A673 (cell line): ENCODE data around the gene VCX3B. TPM values are rescaled to one million over a fixed set of nuclear protein-coding genes. Genes with fewer than 3 reads are reported as not detected.
"Not testable (repeated sequence)": the region's sequence is repeated elsewhere in the genome, so short reads cannot be mapped to it uniquely, and the experiment has no call there.

Experiments
- Bru-seq: library from RNA; stranded (reverse); fragments of 400-500 nt; gene quantifications from one replicate; lab custom pipeline; 2021; lab: Mats Ljungman, UMichigan
- BruChase-seq, 2 experiments: library from RNA; stranded (reverse); fragments of 400-500 nt; gene quantifications; one replicate each; lab custom pipeline; 2021; lab: Mats Ljungman, UMichigan
- BruUV-seq: library from RNA; stranded (reverse); fragments of 400-500 nt; replicated peaks from 2 replicates; lab custom pipeline; 2021; lab: Mats Ljungman, UMichigan
- CTCF ChIA-PET: fragments of 300-600 bp; sonication (Branson Sonifier 250); formaldehyde crosslinking; loops from one replicate; lab custom pipeline; 2022; ENCODE audit warnings: antibody characterized with exemption; lab: Charles Lee
- POLR2A ChIA-PET: fragments of 300-600 bp; sonication (Branson Sonifier 250); formaldehyde crosslinking; loops from one replicate; lab custom pipeline; 2022; ENCODE audit warnings: antibody characterized with exemption; ENCODE audit not compliant: low non-redundant PET; lab: Charles Lee
- DNase-seq: peaks from one replicate; pipeline ENCODE4 v3.0.0-alpha.2; 2015; ENCODE audit warnings: low spot score
- H3K27ac ChIP-seq: fragments of 200-600 bp; sonication (generic); 2 replicates; pipeline ENCODE4 v1.5.1; 2016; ENCODE audit warnings: mixed run types, low read depth, mild to moderate bottlenecking, mixed read lengths, antibody characterized with exemption, low read length; ENCODE audit not compliant: poor library complexity, severe bottlenecking
- H3K27me3 ChIP-seq: fragments of 200-600 bp; sonication (generic); replicated peaks from 2 replicates; pipeline ENCODE4 v1.6.1; 2017; ENCODE audit warnings: mixed run types, low read depth, mild to moderate bottlenecking, mixed read lengths, antibody characterized with exemption, low read length; ENCODE audit not compliant: insufficient read depth, poor library complexity
- H3K36me3 ChIP-seq: fragments of 200-600 bp; sonication (generic); 2 replicates; pipeline ENCODE4 v1.6.1; 2016; ENCODE audit warnings: mixed run types, mild to moderate bottlenecking, mixed read lengths, antibody characterized with exemption, low read length; ENCODE audit not compliant: insufficient read depth, poor library complexity, severe bottlenecking
- H3K4me1 ChIP-seq: fragments of 200-600 bp; sonication (generic); 2 replicates; pipeline ENCODE4 v1.6.1; 2017; ENCODE audit warnings: mixed run types, mild to moderate bottlenecking, mixed read lengths, antibody characterized with exemption, low read length; ENCODE audit not compliant: insufficient read depth, poor library complexity, severe bottlenecking
- H3K4me3 ChIP-seq: fragments of 200-600 bp; sonication (generic); 2 replicates; pipeline ENCODE4 v1.5.1; 2016; ENCODE audit warnings: low read depth, mixed run types, mild to moderate bottlenecking, mixed read lengths, low read length; ENCODE audit not compliant: poor library complexity, severe bottlenecking
- H3K9me3 ChIP-seq: fragments of 200-600 bp; sonication (generic); 2 replicates; pipeline ENCODE4 v1.6.1; 2016; ENCODE audit warnings: mixed run types, low read depth, mild to moderate bottlenecking, mixed read lengths, antibody characterized with exemption, low read length; ENCODE audit not compliant: poor library complexity, severe bottlenecking
- EZH2 ChIP-seq: fragments of 200-600 bp; sonication (generic); IDR thresholded peaks from 2 replicates; pipeline ENCODE4 v1.6.1; 2017; ENCODE audit warnings: borderline replicate concordance, low read depth, mild to moderate bottlenecking, mixed read lengths, antibody characterized with exemption, low read length; ENCODE audit not compliant: poor library complexity, severe bottlenecking
- intact Hi-C: fragments of 100-400 bp; cut with micrococcal nuclease; formaldehyde crosslinking; loops from one replicate; pipeline ENCODE4 v1.10.0; 2022; ENCODE audit not compliant: unreplicated experiment
- long read RNA-seq: library from polyadenylated mRNA; stranded (forward); transcript quantifications from one replicate; pipeline ENCODE4 v2.0.0, GENCODE V29; 2022
- total RNA-seq: library from RNA; stranded (reverse); gene quantifications from 2 replicates; pipeline ENCODE4 v1.2.3, GENCODE V29; 2021
- TF ChIP-seq, protein P1 (sequence below): fragments of 300-800, 200-600 bp; sonication (generic); conservative IDR thresholded peaks from 2 replicates; pipeline ENCODE4 v1.5.1; 2017; ENCODE audit warnings: low read depth, mild to moderate bottlenecking, antibody characterized with exemption, low read length, moderate library complexity, mixed read lengths

The VCX3B gene
- total RNA-seq = 0.39 TPM in 1 of 2 replicates, not detected in the other
- Bru-seq, nascent RNA = not detected
- BruChase-seq, experiment 1, labeled RNA remaining after a 2-hour chase = not detected
- BruChase-seq, experiment 2, labeled RNA remaining after a 6-hour chase = percentile 36 among the genes with signal in this experiment
- long read RNA-seq = 0 reads

DNA sequence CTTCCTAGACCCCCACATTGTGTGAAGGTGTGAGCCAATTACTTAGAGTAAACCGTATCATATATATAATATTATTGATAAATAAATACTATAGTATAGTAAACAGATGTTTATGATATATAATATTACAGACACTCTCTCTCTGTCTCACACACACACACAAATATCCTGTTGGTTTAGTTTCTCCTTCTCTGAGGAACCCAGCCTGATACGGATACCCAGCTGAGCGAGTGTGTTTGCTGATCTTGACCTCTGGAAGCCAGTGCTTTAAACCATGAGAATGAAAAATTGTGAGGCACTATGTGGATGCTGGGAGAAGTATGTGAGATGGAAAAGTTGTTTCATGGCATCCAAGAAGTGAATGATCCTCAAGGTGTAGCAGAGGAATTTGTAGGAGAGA lies at the start of gene VCX3B:
Gene VCX3B, plus strand, starts transcription at position 301 of the 400 bp plus-strand sequence. CDS start 621 bp downstream, outside the sequence.
- H3K27ac ChIP-seq, H3K4me3 ChIP-seq, DNase-seq, H3K27me3 ChIP-seq, H3K9me3 ChIP-seq, H3K4me1 ChIP-seq, BruUV-seq, POLR2A ChIA-PET, intact Hi-C loops, CTCF ChIA-PET, H3K36me3 ChIP-seq: not testable (repeated sequence)

DNA sequence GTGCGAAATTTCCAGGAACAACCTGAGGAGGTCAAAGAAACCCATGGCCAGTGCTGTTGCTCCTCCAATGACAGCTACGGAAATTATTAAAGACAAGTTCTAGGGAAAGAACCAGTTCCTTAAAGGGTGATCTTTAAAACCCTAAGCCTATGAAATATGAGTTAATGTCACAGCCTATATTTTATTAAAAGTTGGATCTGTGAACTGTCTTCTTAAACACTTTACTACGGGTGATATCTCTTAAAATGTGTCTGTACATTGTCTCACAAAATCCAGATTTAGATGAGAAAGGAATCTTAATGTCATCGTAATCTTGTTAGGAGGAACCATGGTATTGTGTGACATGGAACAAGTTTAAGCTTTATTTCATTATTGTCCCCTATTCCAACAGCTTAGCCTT lies 46.3 kb upstream of the VCX3B start:
- Histone ChIP-seq H3K4me3 (no peak overlapping the region), H3K9me3 (peaks cover 2% of the 10 kb centered on the region), H3K27me3 (no peaks in the 10 kb centered on the region), H3K27ac (no peak overlapping the region), H3K36me3 (no peaks in the 10 kb centered on the region), H3K4me1 (no peaks in the 10 kb centered on the region)
- BruUV-seq = no TSS peak
- ChIA-PET CTCF (no interaction called here), POLR2A (no interaction called here)
- TF ChIP-seq, protein P1, sequence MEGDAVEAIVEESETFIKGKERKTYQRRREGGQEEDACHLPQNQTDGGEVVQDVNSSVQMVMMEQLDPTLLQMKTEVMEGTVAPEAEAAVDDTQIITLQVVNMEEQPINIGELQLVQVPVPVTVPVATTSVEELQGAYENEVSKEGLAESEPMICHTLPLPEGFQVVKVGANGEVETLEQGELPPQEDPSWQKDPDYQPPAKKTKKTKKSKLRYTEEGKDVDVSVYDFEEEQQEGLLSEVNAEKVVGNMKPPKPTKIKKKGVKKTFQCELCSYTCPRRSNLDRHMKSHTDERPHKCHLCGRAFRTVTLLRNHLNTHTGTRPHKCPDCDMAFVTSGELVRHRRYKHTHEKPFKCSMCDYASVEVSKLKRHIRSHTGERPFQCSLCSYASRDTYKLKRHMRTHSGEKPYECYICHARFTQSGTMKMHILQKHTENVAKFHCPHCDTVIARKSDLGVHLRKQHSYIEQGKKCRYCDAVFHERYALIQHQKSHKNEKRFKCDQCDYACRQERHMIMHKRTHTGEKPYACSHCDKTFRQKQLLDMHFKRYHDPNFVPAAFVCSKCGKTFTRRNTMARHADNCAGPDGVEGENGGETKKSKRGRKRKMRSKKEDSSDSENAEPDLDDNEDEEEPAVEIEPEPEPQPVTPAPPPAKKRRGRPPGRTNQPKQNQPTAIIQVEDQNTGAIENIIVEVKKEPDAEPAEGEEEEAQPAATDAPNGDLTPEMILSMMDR = no peak
- no peak for TF ChIP-seq EZH2
- no peak for DNase-seq
- intact Hi-C loops = no loop called here

GRCh38 chrX:8424912-8425311 lies 39.7 kb upstream of the VCX3B start:
- Histone ChIP-seq H3K4me3 (no peak overlapping the region), H3K27me3 (no peaks in the 10 kb centered on the region), H3K36me3 (no peaks in the 10 kb centered on the region), H3K9me3 (peaks cover 2% of the 10 kb centered on the region), H3K27ac (no peak overlapping the region), H3K4me1 (no peaks in the 10 kb centered on the region)
- ChIA-PET CTCF (no interaction called here), POLR2A (no interaction called here)
- no peak for DNase-seq
- intact Hi-C loops = no loop called here
- TF ChIP-seq EZH2 = no peak
- TF ChIP-seq, protein P1 = no peak
- no TSS peak for BruUV-seq

DNA sequence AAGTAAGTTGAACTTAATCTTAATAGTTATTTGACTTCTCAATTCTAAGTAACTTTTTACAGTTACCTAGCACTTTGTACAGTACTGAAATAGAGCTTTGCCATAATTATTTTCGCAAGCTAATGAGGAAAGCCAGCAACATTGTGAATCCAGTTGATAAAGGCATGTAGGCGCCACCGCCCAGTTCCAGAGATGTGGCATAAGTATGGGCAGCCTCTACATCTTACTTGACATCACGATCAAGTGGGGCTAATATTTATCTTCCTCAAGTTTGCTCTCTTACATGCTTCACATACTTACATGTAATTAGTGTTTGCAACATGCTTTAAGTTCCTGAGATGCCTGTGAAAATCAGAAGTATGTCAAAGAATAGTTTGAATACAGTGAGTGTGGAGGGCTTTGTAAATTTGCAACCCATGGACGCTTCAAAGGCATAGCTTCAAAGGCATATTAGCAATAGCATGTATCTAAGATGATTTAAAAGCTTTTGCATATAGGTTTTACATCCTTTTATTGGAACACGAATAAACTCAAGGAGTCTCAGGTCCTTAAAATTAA lies 34.9 kb upstream of the VCX3B start:
- intact Hi-C loops = no loop called here
- Histone ChIP-seq H3K27ac (no peak overlapping the region), H3K27me3 (no peaks in the 10 kb centered on the region), H3K9me3 (no peaks in the 10 kb centered on the region), H3K4me3 (no peak overlapping the region), H3K36me3 (no peaks in the 10 kb centered on the region), H3K4me1 (no peaks in the 10 kb centered on the region)
- TF ChIP-seq EZH2 = no peak
- TF ChIP-seq, protein P1 = no peak
- no peak for DNase-seq
- ChIA-PET CTCF (no interaction called here), POLR2A (no interaction called here)
- BruUV-seq = no TSS peak
